Coronary artery (tissue), 2 donors: ENCODE results near the gene KYNU.

Experiments used
- DNase-seq: peaks from one replicate; pipeline ENCODE4 v3.0.0-alpha.2; 2017; ENCODE audit warnings: low spot score
- H3K27ac ChIP-seq, 2 donors: fragments of 200-600 bp; sonication (generic); one replicate each; pipeline ENCODE4 v1.5.1; 2016 to 2019
- H3K4me3 ChIP-seq: fragments of 200-600 bp; sonication (generic); 2 replicates; pipeline ENCODE4 v1.5.1; 2016; ENCODE audit warnings: mild to moderate bottlenecking, moderate library complexity
- CTCF ChIP-seq: fragments of 200-600 bp; sonication (generic); IDR thresholded peaks from one replicate; pipeline ENCODE4 v1.5.1; 2019; ENCODE audit warnings: antibody characterized with exemption

KYNU gene

GRCh38 chr2:142975239-142975638, 97.8 kb downstream of the KYNU start:
- no peak for DNase-seq
- no peak overlapping the region for H3K4me3 ChIP-seq
- TF ChIP-seq CTCF, result no peak
- H3K27ac ChIP-seq, result no peak overlapping the region

GRCh38 chr2:142980246-142981068, 103.0 kb downstream of the KYNU start:
- Histone ChIP-seq H3K27ac (no peak overlapping the region), H3K4me3 (no peak overlapping the region)
- TF ChIP-seq CTCF, result peak; percentile 33
- no peak for DNase-seq

- no peak for DNase-seq
- TF ChIP-seq CTCF, result no peak
- Histone ChIP-seq H3K4me3 (no peak overlapping the region), H3K27ac (no peak overlapping the region)
Observed at GRCh38 chr2:142981069-142981378, 103.6 kb downstream of the KYNU start.

GRCh38 chr2:142981756-142982155, 104.3 kb downstream of the KYNU start:
- Histone ChIP-seq H3K4me3 (no peak overlapping the region), H3K27ac (no peak overlapping the region)
- TF ChIP-seq CTCF, result no peak
- DNase-seq, result no peak

GRCh38 chr2:142983174-142983573, 105.7 kb downstream of the KYNU start:
- no peak for TF ChIP-seq CTCF
- Histone ChIP-seq H3K27ac (no peak overlapping the region), H3K4me3 (no peak overlapping the region)
- DNase-seq, result no peak

- DNase-seq, result no peak
- no peak overlapping the region for H3K4me3 ChIP-seq
- no peak for TF ChIP-seq CTCF
- H3K27ac ChIP-seq, result no peak overlapping the region
Observed at GRCh38 chr2:142984657-142985056, 107.2 kb downstream of the KYNU start.

GRCh38 chr2:142987044-142987443, 109.6 kb downstream of the KYNU start:
- no peak for DNase-seq
- Histone ChIP-seq H3K4me3 (no peak overlapping the region), H3K27ac (no peak overlapping the region)
- TF ChIP-seq CTCF, result no peak
